Measurements from ENCODE around the gene BAZ2B. TPM values are rescaled to one million over a fixed set of nuclear protein-coding genes. Genes with fewer than 3 reads are reported as not detected.

BAZ2B gene
- total and polyA plus RNA-seq, 3 donors from 2014 or later = 23.5 to 132 (median 119) TPM

- H3K36me3 ChIP-seq (ENCODE audit: low read depth, missing control alignments) = no peaks in the 10 kb centered on the region
- no peak overlapping the region for H3K27ac ChIP-seq
- no peak overlapping the region for H3K4me3 ChIP-seq
- no peaks in the 10 kb centered on the region for H3K27me3 ChIP-seq
- H3K4me1 ChIP-seq = no peaks in the 10 kb centered on the region
- 94 to 96% methylated on average over 6 of the region's 6 CpGs for WGBS, 2 donors
- intact Hi-C loops (cut with DNase I; ENCODE audit: low total_unique reads) = no loop called here
- H3K9me3 ChIP-seq = no peaks in the 10 kb centered on the region
- no peak for DNase-seq
- TF ChIP-seq CTCF (IDR thresholded peaks at IDR 0.05) (no peak), POLR2A (IDR thresholded peaks at IDR 0.05) (no peak)
Observed at GRCh38 chr2:159382447-159383028, 233.8 kb downstream of the BAZ2B start.

- no peaks in the 10 kb centered on the region for H3K36me3 ChIP-seq (ENCODE audit: low read depth, missing control alignments)
- H3K4me1 ChIP-seq = no peaks in the 10 kb centered on the region
- no peak for DNase-seq
- intact Hi-C loops (cut with DNase I; ENCODE audit: low total_unique reads) = no loop called here
- no peaks in the 10 kb centered on the region for H3K9me3 ChIP-seq
- TF ChIP-seq POLR2A (IDR thresholded peaks at IDR 0.05) = no peak
- TF ChIP-seq CTCF (IDR thresholded peaks at IDR 0.05) = no peak
- H3K27me3 ChIP-seq = no peaks in the 10 kb centered on the region
- no peak overlapping the region for H3K27ac ChIP-seq
- no peak overlapping the region for H3K4me3 ChIP-seq
Observed at GRCh38 chr2:159381574-159381973, 234.8 kb downstream of the BAZ2B start.

- intact Hi-C loops (cut with DNase I; ENCODE audit: low total_unique reads) = no loop called here
- no peaks in the 10 kb centered on the region for H3K36me3 ChIP-seq (ENCODE audit: low read depth, missing control alignments)
- WGBS, 2 donors = 95 to 100% methylated on average over 1 of the region's 1 CpG
Observed at GRCh38 chr2:159380685-159381239, 235.6 kb downstream of the BAZ2B start.

GRCh38 chr2:159379181-159379580 is 237.2 kb downstream of the BAZ2B start:
- no peaks in the 10 kb centered on the region for H3K27me3 ChIP-seq
- TF ChIP-seq CTCF (IDR thresholded peaks at IDR 0.05) = no peak
- TF ChIP-seq POLR2A (IDR thresholded peaks at IDR 0.05) = no peak
- intact Hi-C loops (cut with DNase I; ENCODE audit: low total_unique reads) = no loop called here
- H3K36me3 ChIP-seq (ENCODE audit: low read depth, missing control alignments) = no peaks in the 10 kb centered on the region
- no peak for DNase-seq
- no peaks in the 10 kb centered on the region for H3K9me3 ChIP-seq
- 2 to 57% methylated on average over 1 of the region's 1 CpG for WGBS, 2 donors
- no peak overlapping the region for H3K4me3 ChIP-seq
- no peak overlapping the region for H3K27ac ChIP-seq
- no peaks in the 10 kb centered on the region for H3K4me1 ChIP-seq

More at GRCh38 chr2:159380685-159381239, 235.6 kb downstream of the BAZ2B start:
- TF ChIP-seq POLR2A (IDR thresholded peaks at IDR 0.05) (no peak), CTCF (IDR thresholded peaks at IDR 0.05) (no peak)
- DNase-seq = no peak
- Histone ChIP-seq H3K27me3 (no peaks in the 10 kb centered on the region), H3K4me1 (no peaks in the 10 kb centered on the region), H3K4me3 (no peak overlapping the region), H3K9me3 (no peaks in the 10 kb centered on the region), H3K27ac (no peak overlapping the region)

GRCh38 chr2:159375241-159375640 is 241.1 kb downstream of the BAZ2B start:
- Histone ChIP-seq H3K36me3 (ENCODE audit: low read depth, missing control alignments) (no peaks in the 10 kb centered on the region), H3K27me3 (no peaks in the 10 kb centered on the region), H3K4me3 (no peak overlapping the region), H3K4me1 (no peaks in the 10 kb centered on the region), H3K27ac (no peak overlapping the region), H3K9me3 (no peaks in the 10 kb centered on the region)
- intact Hi-C loops (cut with DNase I; ENCODE audit: low total_unique reads) = no loop called here
- no peak for TF ChIP-seq CTCF (IDR thresholded peaks at IDR 0.05)
- TF ChIP-seq POLR2A (IDR thresholded peaks at IDR 0.05) = no peak
- no peak for DNase-seq

All from testis (tissue), 3 donors.